Stimulated activated CD4-positive, alpha-beta T cell treated with anti-CD3 and anti-CD28 coated beads, TNF-alpha, amount 100 ng/mL, for 48 hours (primary cell): ENCODE measurements around the gene PIP5K1B.
"Not testable (repeated sequence)": the region's sequence is repeated elsewhere in the genome, so short reads cannot be mapped to it uniquely, and the experiment has no call there.

Source experiments
- DNase-seq, 3 donors: peaks; one replicate each; pipeline ENCODE4 v3.0.0-alpha.2; 2020; ENCODE audit warnings: low read depth in 3 of 3

Gene PIP5K1B

GRCh38 chr9:68986949-68987348 lies 281.9 kb downstream of the PIP5K1B start:
- not testable (repeated sequence) for DNase-seq

GRCh38 chr9:68991457-68991856 lies 286.4 kb downstream of the PIP5K1B start:
- DNase-seq, result no peak

GRCh38 chr9:68995776-68996175 lies 290.7 kb downstream of the PIP5K1B start:
- DNase-seq, result no peak

- no peak for DNase-seq
Observed at GRCh38 chr9:68996462-68996861, 291.4 kb downstream of the PIP5K1B start.

DNA sequence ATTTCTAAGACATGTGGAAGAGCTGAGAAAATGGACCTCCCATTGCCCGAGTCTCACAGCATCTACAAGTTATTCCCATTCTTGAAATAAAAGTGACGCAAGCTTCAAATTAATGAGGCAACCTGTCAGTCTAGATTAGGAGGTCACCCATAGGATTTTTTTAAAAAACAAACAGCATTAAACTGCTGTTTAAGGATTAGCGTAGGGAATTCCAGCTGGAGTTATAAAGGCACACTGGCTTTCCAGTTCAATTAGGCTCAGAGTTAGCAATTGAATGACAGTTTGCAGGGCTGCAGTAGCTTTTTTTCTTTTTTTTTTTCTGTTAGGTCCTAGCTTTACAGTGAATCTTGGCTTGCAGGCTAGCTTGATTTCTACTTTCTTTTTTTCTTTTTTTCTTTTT lies 292.6 kb downstream of the PIP5K1B start:
- DNase-seq, result no peak

DNA sequence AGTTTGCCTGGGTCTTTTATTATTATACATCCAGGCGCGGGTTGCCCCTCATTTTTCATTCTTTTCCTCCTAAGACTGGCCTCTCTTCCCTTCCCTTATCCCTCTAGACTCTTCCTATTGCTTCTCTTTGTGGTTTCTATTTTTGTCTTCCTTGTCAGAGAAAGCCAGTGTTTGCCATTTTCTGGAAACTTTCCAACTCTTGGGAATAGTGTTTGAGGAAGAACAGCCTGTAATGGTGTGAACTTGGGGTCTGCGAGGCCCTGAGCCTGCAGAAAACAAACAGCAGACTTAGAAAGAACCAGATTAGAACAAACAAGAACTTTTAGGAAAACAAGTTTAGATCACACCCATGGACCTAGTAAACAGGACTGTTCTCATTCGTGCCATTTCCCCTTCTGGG lies 293.3 kb downstream of the PIP5K1B start:
- DNase-seq, result no peak

- DNase-seq, result no peak
Observed at GRCh38 chr9:68998812-68999211, 293.8 kb downstream of the PIP5K1B start.

DNA sequence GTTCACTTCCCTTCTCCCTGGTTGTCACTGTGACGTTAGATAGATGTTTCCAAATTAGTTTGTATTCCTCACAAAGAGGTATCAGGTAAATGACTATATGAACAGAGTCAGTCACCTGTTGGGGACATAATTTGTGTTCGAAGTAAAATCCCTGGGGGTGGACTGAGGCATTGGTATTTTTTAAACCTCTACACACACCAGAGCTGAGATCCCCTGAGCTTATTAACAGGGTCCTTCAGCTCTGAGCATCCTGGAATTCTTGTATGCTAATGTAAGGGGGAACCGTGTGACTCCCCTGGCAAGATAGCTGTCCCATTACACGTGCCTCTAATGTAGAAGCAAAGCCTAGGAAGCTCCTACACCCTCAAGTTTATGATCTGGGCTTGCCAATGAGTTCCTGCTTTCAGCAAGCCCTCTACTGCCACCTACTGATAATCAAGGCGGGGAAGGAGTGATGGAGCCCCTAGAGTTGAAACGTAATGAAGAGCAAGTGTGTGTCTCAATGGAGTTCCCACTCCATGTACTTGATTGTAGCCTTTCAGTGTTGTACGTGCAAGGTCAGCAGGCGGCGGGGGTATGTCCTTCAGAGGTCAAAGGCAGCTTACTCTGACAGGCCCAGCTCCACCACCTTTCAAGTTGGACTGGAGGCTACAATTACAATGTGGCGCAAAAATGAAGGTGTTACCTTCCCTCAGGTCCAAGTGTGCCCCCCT lies 294.5 kb downstream of the PIP5K1B start:
- DNase-seq, result peak; percentile 39 to 54 (median 51)

DNA sequence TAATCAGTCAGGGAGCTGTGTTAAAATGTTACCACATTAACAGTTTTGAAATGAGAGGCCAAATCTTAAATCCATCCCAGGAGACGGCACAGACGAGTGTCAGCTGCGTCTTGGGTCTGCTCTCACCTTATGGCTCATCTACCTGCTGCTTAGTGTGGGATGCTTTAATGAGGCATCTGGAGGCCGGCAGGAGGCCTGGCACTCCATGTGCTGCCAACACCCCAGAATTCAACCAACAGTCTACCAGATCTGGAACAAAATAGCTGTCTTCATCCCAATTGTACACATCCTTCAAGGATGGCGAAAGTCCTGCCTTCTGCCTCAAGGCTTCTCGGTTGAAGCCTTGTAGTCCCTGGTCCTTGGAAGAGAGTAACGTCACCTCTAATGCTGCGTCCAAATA lies 296.9 kb downstream of the PIP5K1B start:
- no peak for DNase-seq

DNA sequence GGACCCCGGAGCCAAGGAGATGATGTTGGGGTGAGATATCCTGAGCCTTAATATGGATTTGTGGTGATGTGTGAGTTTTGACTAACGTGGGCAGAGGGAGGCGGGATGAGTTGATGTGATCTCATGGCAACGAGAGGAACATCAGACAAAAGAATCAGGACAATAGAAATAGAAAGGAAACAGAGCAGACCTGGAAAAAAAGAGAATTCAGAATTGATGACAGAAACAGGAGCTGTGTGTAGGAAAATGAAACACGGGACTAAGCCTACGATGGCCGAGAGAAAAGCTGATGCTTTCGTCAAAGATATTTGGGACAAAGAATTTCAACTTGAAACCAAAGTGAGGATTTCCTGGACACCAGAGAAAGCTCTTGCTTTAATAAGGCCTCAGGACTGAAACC lies 298.0 kb downstream of the PIP5K1B start:
- no peak for DNase-seq

GRCh38 chr9:69004836-69005235 lies 299.8 kb downstream of the PIP5K1B start:
- no peak for DNase-seq

GRCh38 chr9:69009708-69010107 lies 304.7 kb downstream of the PIP5K1B start:
- DNase-seq, result no peak

GRCh38 chr9:69012696-69013381 lies 307.8 kb downstream of the PIP5K1B start:
- no peak for DNase-seq

GRCh38 chr9:69013382-69013727 lies 308.3 kb downstream of the PIP5K1B start:
- no peak for DNase-seq

DNA sequence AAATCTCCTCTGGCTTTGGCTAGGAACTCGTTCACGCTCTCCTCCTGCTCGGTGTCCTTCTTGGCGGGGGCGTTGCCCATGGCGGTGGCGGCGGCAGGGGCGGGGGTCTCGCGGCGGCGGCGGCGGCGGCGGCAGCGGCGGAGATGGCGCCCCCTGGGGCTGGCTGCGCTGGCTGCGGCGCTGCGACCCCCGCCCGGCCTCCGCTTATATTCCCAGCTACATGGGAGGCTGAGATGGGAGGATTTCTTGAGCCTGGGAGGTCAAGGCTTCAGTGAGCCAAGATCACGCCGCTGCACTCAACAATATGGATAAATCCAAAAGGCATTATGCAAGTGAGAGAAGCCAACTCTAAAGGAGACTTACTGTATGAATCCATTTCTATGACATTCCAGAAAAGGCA lies 309.0 kb downstream of the PIP5K1B start, which contains the start of gene PRKACG:
TSS of gene PRKACG (minus strand) at position 101 of the 400 bp plus-strand sequence. CDS start at position 80, 21 bp downstream.
- DNase-seq, result no peak

GRCh38 chr9:69016191-69017096 lies 311.4 kb downstream of the PIP5K1B start:
- DNase-seq, result no peak

DNA sequence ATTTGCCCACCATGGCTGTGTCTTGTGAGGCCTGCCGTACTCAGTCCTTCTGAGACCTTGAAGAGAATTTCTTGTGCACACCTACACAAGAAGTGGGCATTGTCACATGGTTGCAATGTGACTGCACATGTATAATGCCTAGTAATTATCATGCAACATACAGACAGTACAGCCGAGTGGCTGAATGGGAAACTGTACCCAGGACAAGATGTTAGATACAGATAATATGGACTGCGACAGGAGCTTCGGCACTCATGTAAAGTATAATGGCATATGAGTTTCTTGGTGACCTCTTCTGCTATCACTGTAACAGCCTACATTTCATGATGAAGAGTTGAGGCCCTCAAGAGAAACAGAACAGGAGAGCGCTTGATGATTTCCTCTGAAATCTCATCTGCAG lies 313.7 kb downstream of the PIP5K1B start:
- DNase-seq, result no peak

DNA sequence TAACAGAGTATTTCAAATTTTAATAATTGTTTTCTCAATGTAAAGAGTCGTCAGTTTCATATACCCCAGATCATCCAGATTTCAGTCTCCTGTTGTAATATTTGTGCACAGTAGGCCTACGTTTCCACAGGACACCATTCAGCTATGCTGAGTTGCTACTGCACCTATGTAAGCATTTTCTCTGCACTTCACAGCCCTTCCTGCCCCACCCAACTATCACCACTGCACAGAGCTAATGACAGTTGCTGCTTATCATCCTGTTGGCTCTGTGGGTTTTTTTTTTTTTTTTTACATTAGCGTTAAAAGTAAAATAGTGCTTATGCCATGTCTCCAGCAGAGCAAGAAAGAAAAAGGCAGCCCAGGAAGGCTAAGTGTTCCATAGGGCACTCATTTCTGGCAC lies 314.8 kb downstream of the PIP5K1B start:
- no peak for DNase-seq

GRCh38 chr9:69020301-69021145 lies 315.5 kb downstream of the PIP5K1B start:
- no peak for DNase-seq

GRCh38 chr9:69023650-69024049 lies 318.6 kb downstream of the PIP5K1B start:
- no peak for DNase-seq

GRCh38 chr9:69027355-69028097 lies 322.5 kb downstream of the PIP5K1B start:
- peak in 2 of 3 donors; percentile 15 to 21 for DNase-seq
